ENCODE measurements around the gene PROK2. TPM values are rescaled to one million over a fixed set of nuclear protein-coding genes. Genes with fewer than 3 reads are reported as not detected.

PROK2 gene
- total RNA-seq = not detected

GRCh38 chr3:71784914-71785531 is at the start of gene PROK2:
TSS of gene PROK2 (minus strand) at chr3:71785148. CDS start at chr3:71785052, 96 bp downstream.
- no peak for DNase-seq (ENCODE audit: low spot score)

- DNase-seq (ENCODE audit: low spot score) = no peak
These were observed 46.7 kb upstream of the PROK2 start for GRCh38 chr3:71831599-71831998.

GRCh38 chr3:71825551-71826283 is 40.8 kb upstream of the PROK2 start:
- no peak for DNase-seq (ENCODE audit: low spot score)

- no peak for DNase-seq (ENCODE audit: low spot score)
These were observed 36.2 kb upstream of the PROK2 start for GRCh38 chr3:71821116-71821515.

GRCh38 chr3:71817262-71817661 is 32.3 kb upstream of the PROK2 start:
- no peak for DNase-seq (ENCODE audit: low spot score)

- DNase-seq (ENCODE audit: low spot score) = no peak
These were observed 31.8 kb upstream of the PROK2 start for GRCh38 chr3:71816767-71817156.

- DNase-seq (ENCODE audit: low spot score) = no peak
These were observed 30.6 kb upstream of the PROK2 start for GRCh38 chr3:71815340-71816067.

GRCh38 chr3:71813704-71814103 is 28.8 kb upstream of the PROK2 start:
- no peak for DNase-seq (ENCODE audit: low spot score)

- DNase-seq (ENCODE audit: low spot score) = no peak
These were observed 28.1 kb upstream of the PROK2 start for GRCh38 chr3:71813073-71813472.

GRCh38 chr3:71810056-71810455 is 25.1 kb upstream of the PROK2 start:
- DNase-seq (ENCODE audit: low spot score) = no peak

- no peak for DNase-seq (ENCODE audit: low spot score)
These were observed 24.5 kb upstream of the PROK2 start for GRCh38 chr3:71809321-71810026.

GRCh38 chr3:71806736-71807135 is 21.8 kb upstream of the PROK2 start:
- DNase-seq (ENCODE audit: low spot score) = no peak

GRCh38 chr3:71805691-71806090 is 20.7 kb upstream of the PROK2 start:
- DNase-seq (ENCODE audit: low spot score) = no peak

- DNase-seq (ENCODE audit: low spot score) = no peak
These were observed 20.3 kb upstream of the PROK2 start for GRCh38 chr3:71805199-71805598.

- DNase-seq (ENCODE audit: low spot score) = no peak
These were observed 18.3 kb upstream of the PROK2 start for GRCh38 chr3:71803248-71803647.

- DNase-seq (ENCODE audit: low spot score) = no peak
These were observed 17.0 kb upstream of the PROK2 start for GRCh38 chr3:71801986-71802385.

GRCh38 chr3:71800023-71800422 is 15.1 kb upstream of the PROK2 start:
- no peak for DNase-seq (ENCODE audit: low spot score)

GRCh38 chr3:71797455-71797854 is 12.5 kb upstream of the PROK2 start:
- no peak for DNase-seq (ENCODE audit: low spot score)

- no peak for DNase-seq (ENCODE audit: low spot score)
These were observed 11.3 kb upstream of the PROK2 start for GRCh38 chr3:71796290-71796689.

- DNase-seq (ENCODE audit: low spot score) = no peak
These were observed 6.7 kb upstream of the PROK2 start for GRCh38 chr3:71791634-71792033.

GRCh38 chr3:71789922-71790321 is 5.0 kb upstream of the PROK2 start:
- no peak for DNase-seq (ENCODE audit: low spot score)

GRCh38 chr3:71787851-71788405 is 3.0 kb upstream of the PROK2 start:
- DNase-seq (ENCODE audit: low spot score) = no peak
